H1 (cell line): Measurements from ENCODE around the gene HES1. TPM values are rescaled to one million over a fixed set of nuclear protein-coding genes. Genes with fewer than 3 reads are reported as not detected.

Source experiments
- CTCF ChIA-PET: fragments of 300-600 bp; sonication (Branson Sonifier 250); formaldehyde crosslinking; loops from one replicate; lab custom pipeline; 2021; ENCODE audit not compliant: partially characterized antibody; lab: Charles Lee
- POLR2A ChIA-PET: fragments of 300-600 bp; sonication (Branson Sonifier 250); formaldehyde crosslinking; loops from one replicate; lab custom pipeline; 2021; ENCODE audit warnings: inconsistent platforms; ENCODE audit not compliant: partially characterized antibody; lab: Charles Lee
- DNase-seq, 2 experiments: peaks; one replicate each; pipeline versions ENCODE4 v3.0.0 to v3.0.0-alpha.2; 2010 to 2022; ENCODE audit warnings: low spot score in 2 of 2, low read depth in 1 of 2, mixed read lengths in 1 of 2
- FAIRE-seq: peaks from 2 replicates; lab custom pipeline; 2011; peaks lifted over from hg19 to GRCh38; lab: Jason Lieb, UNC
- H2AFZ ChIP-seq: 2 replicates; pipeline ENCODE4 v1.8.1; 2012; ENCODE audit warnings: low read length, inconsistent platforms
- H2AK5ac ChIP-seq: 2 replicates; pipeline ENCODE4 v1.6.1; 2013; ENCODE audit warnings: low read depth, low read length
- H2BK120ac ChIP-seq: replicated peaks from 2 replicates; pipeline ENCODE3; 2013; ENCODE audit warnings: low read depth, low read length, inconsistent platforms
- H2BK12ac ChIP-seq: 2 replicates; pipeline ENCODE4 v1.6.1; 2013; ENCODE audit warnings: low read depth, low read length
- H2BK15ac ChIP-seq: 2 replicates; pipeline ENCODE4 v1.6.1; 2013; ENCODE audit warnings: low read length
- H2BK20ac ChIP-seq: 2 replicates; pipeline ENCODE4 v1.6.1; 2013; ENCODE audit warnings: low read length
- H2BK5ac ChIP-seq: 2 replicates; pipeline ENCODE4 v1.6.1; 2013; ENCODE audit warnings: low read depth, low read length
- H3K14ac ChIP-seq: 2 replicates; pipeline ENCODE4 v1.6.1; 2013; ENCODE audit warnings: inconsistent platforms; ENCODE audit not compliant: insufficient read length
- H3K18ac ChIP-seq: 2 replicates; pipeline ENCODE4 v1.6.1; 2013; ENCODE audit warnings: low read length; ENCODE audit errors: extremely low read depth
- H3K23ac ChIP-seq: 2 replicates; pipeline ENCODE4 v1.6.1; 2013; ENCODE audit warnings: inconsistent platforms; ENCODE audit not compliant: insufficient read length
- H3K23me2 ChIP-seq: 2 replicates; pipeline ENCODE4 v1.6.1; 2013; ENCODE audit warnings: low read depth, low read length
- H3K27ac ChIP-seq: 2 replicates; pipeline ENCODE4 v1.6.1; 2011; ENCODE audit warnings: low read depth, low read length, inconsistent platforms
- H3K27me3 ChIP-seq, 4 experiments: replicated peaks in 1 of 4; 1 replicate in 1 of 4; 2 replicates in 3 of 4; pipeline versions ENCODE4 v1.6.1 to v1.8.1; 2011 to 2013; ENCODE audit warnings: low read length in 3 of 4, mild to moderate bottlenecking in 3 of 4, inconsistent platforms in 2 of 4, mixed read lengths in 2 of 4, moderate library complexity in 1 of 4; ENCODE audit not compliant: control insufficient read depth in 3 of 4, insufficient read depth in 3 of 4; ENCODE audit errors: extremely low read depth in 1 of 4
- H3K36me3 ChIP-seq, 4 experiments: 2 replicates each; pipeline versions ENCODE4 v1.6.1 to v1.8.1; 2011 to 2013; ENCODE audit warnings: mild to moderate bottlenecking in 4 of 4, low read length in 3 of 4, moderate library complexity in 2 of 4, control low read depth in 1 of 4, inconsistent platforms in 1 of 4; ENCODE audit not compliant: insufficient read depth in 4 of 4, control insufficient read depth in 2 of 4
- H3K4ac ChIP-seq: replicated peaks from 2 replicates; pipeline ENCODE3; 2013; ENCODE audit warnings: low read length, low read depth, mixed read lengths, inconsistent platforms; ENCODE audit not compliant: insufficient read length
- H3K4me1 ChIP-seq, 4 experiments: replicated peaks in 1 of 4; 1 replicate in 1 of 4; 2 replicates in 3 of 4; pipeline versions ENCODE4 v1.6.1 to v1.8.1; 2011 to 2013; ENCODE audit warnings: low read length in 3 of 4, inconsistent platforms in 2 of 4, mixed read lengths in 1 of 4; ENCODE audit not compliant: insufficient read depth in 4 of 4, control insufficient read depth in 3 of 4
- H3K4me2 ChIP-seq, 2 experiments: 2 replicates each; pipeline versions ENCODE4 v1.6.1 to v1.8.1; 2011 to 2013; ENCODE audit warnings: low read depth in 2 of 2, low read length in 2 of 2, control low read depth in 1 of 2, inconsistent platforms in 1 of 2, mild to moderate bottlenecking in 1 of 2; ENCODE audit not compliant: insufficient read depth in 1 of 2
- H3K4me3 ChIP-seq, 4 experiments: fragments of 200-600, 300-600 bp in 1 of 4; sonication (generic), shearing (Covaris generic), sonication (Bioruptor Twin) in 1 of 4; 2 replicates each; pipeline versions ENCODE4 v1.5.1 to v1.8.1; 2011 to 2016; ENCODE audit warnings: low read length in 4 of 4, low read depth in 3 of 4, control low read depth in 2 of 4, inconsistent platforms in 2 of 4, mild to moderate bottlenecking in 2 of 4, mixed read lengths in 1 of 4, moderate library complexity in 1 of 4; ENCODE audit not compliant: insufficient read depth in 2 of 4; ENCODE audit errors: extremely low read depth in 1 of 4
- H3K56ac ChIP-seq: replicated peaks from 2 replicates; pipeline ENCODE3; 2013; ENCODE audit warnings: low read depth, mild to moderate bottlenecking, mixed read lengths, low read length, inconsistent platforms; ENCODE audit not compliant: insufficient read length
- H3K79me1 ChIP-seq: 2 replicates; pipeline ENCODE4 v1.6.1; 2013; ENCODE audit warnings: low read depth, low read length, control low read depth
- H3K79me2 ChIP-seq, 2 experiments: 2 replicates each; pipeline versions ENCODE4 v1.6.1 to v1.8.1; 2012 to 2013; ENCODE audit warnings: low read length in 2 of 2, mild to moderate bottlenecking in 2 of 2, inconsistent platforms in 1 of 2; ENCODE audit not compliant: insufficient read depth in 2 of 2, control insufficient read depth in 1 of 2
- H3K9ac ChIP-seq, 4 experiments: replicated peaks in 1 of 4; 1 replicate in 1 of 4; 2 replicates in 3 of 4; pipeline versions ENCODE4 v1.6.1 to v1.8.1; 2011 to 2013; ENCODE audit warnings: low read depth in 3 of 4, low read length in 3 of 4, control low read depth in 2 of 4, mild to moderate bottlenecking in 2 of 4, moderate library complexity in 2 of 4, inconsistent platforms in 1 of 4; ENCODE audit errors: extremely low read depth in 1 of 4
- H3K9me3 ChIP-seq, 2 experiments: 2 replicates each; pipeline versions ENCODE4 v1.6.1 to v1.8.1; 2012 to 2013; ENCODE audit warnings: mild to moderate bottlenecking in 2 of 2, moderate library complexity in 2 of 2, control low read depth in 1 of 2, inconsistent platforms in 1 of 2, low read depth in 1 of 2, low read length in 1 of 2, mixed read lengths in 1 of 2; ENCODE audit not compliant: insufficient read depth in 2 of 2
- H4K20me1 ChIP-seq, 2 experiments: replicated peaks in 1 of 2; 2 replicates each; pipeline versions ENCODE3 to v1.8.1; 2011 to 2013; ENCODE audit warnings: inconsistent platforms in 2 of 2, low read length in 2 of 2, mild to moderate bottlenecking in 1 of 2; ENCODE audit not compliant: insufficient read depth in 2 of 2, control insufficient read depth in 1 of 2
- H4K5ac ChIP-seq: 2 replicates; pipeline ENCODE4 v1.6.1; 2013; ENCODE audit warnings: low read length, low read depth, mixed read lengths, inconsistent platforms; ENCODE audit not compliant: insufficient read length
- H4K8ac ChIP-seq: 2 replicates; pipeline ENCODE4 v1.8.0; 2013; ENCODE audit warnings: mild to moderate bottlenecking, moderate library complexity, low read length, inconsistent platforms; ENCODE audit not compliant: insufficient read depth; ENCODE audit errors: extremely low read depth
- H4K91ac ChIP-seq: replicated peaks from 2 replicates; pipeline ENCODE3; 2013; ENCODE audit warnings: low read length, mixed read lengths, inconsistent platforms; ENCODE audit not compliant: insufficient read length
- CHD2 ChIP-seq: IDR thresholded peaks from 2 replicates; pipeline ENCODE4 v1.6.1; 2012; ENCODE audit warnings: low read length, improper control_type of control experiment
- CTBP2 ChIP-seq: IDR thresholded peaks from 2 replicates; pipeline ENCODE4 v1.7.0; 2011; ENCODE audit warnings: borderline replicate concordance, mild to moderate bottlenecking, moderate library complexity, mixed read lengths, low read length; ENCODE audit not compliant: insufficient read depth, insufficient read length
- GABPA ChIP-seq: IDR thresholded peaks from 2 replicates; pipeline ENCODE4 v1.6.1; 2011; ENCODE audit warnings: mild to moderate bottlenecking, low read length, moderate library complexity, borderline replicate concordance; ENCODE audit not compliant: insufficient read depth
- GTF2F1 ChIP-seq: IDR thresholded peaks from 2 replicates; pipeline ENCODE4 v1.6.1; 2012; ENCODE audit warnings: low read depth, low read length, improper control_type of control experiment, borderline replicate concordance
- RNF2 ChIP-seq: fragments of 200-900, 300-1000 bp; sonication (generic); IDR thresholded peaks from 2 replicates; pipeline ENCODE4 v1.7.1; 2016; ENCODE audit warnings: borderline replicate concordance, low read depth, mild to moderate bottlenecking, antibody characterized with exemption, low read length; ENCODE audit not compliant: poor library complexity, severe bottlenecking; ENCODE audit errors: missing control alignments
- SUZ12 ChIP-seq: fragments of 200-600 bp; sonication (generic); IDR thresholded peaks from 2 replicates; pipeline ENCODE4 v1.6.1; 2012; ENCODE audit warnings: mild to moderate bottlenecking, inconsistent platforms, low read length, moderate library complexity, mixed read lengths
- USF2 ChIP-seq: IDR thresholded peaks from 2 replicates; pipeline ENCODE4 v1.6.1; 2011; ENCODE audit warnings: low read length, improper control_type of control experiment
- YY1 ChIP-seq: IDR thresholded peaks from 2 replicates; pipeline ENCODE4 v1.6.1; 2011; ENCODE audit warnings: low read depth, mild to moderate bottlenecking, low read length
- WGBS, 2 experiments: shearing (Covaris generic) in 1 of 2; methylation state at CpG; one replicate each; pipeline versions ENCODE4 v1.1.6 to v1.1.7; 2013 to 2015; ENCODE audit warnings: low lambda C conversion rate in 2 of 2, mixed read lengths in 2 of 2, inconsistent platforms in 1 of 2, low coverage in 1 of 2, missing lambda C conversion rate in 1 of 2; ENCODE audit not compliant: insufficient replicate concordance in 2 of 2, insufficient coverage in 1 of 2, insufficient read length in 1 of 2; ENCODE audit errors: extremely low coverage in 1 of 2, missing lambda C conversion rate in 1 of 2; 5-methylcytosine and 5-hydroxymethylcytosine counted together
- polyA plus RNA-seq, 7 experiments: library from polyadenylated mRNA; depleted of rRNA in 3 of 7; stranded (reverse) in 5 of 7; unstranded in 2 of 7; fragments of >200 nt in 5 of 7; fragments of 200-250 nt in 2 of 7; gene quantifications; 1 replicate in 5 of 7; 2 replicates in 1 of 7; 4 replicates in 1 of 7; pipeline versions ENCODE4 v1.2.1 to v1.2.3, GENCODE V29; 2011 to 2013; ENCODE audit warnings: missing spikeins in 2 of 7, mixed read lengths in 2 of 7
- total RNA-seq: library from RNA; stranded (reverse); fragmentation: NEBNext Ultra II Directional; extraction: Animal tissue kit (Norgen Biotek cat#: 25700); gene quantifications from 2 replicates; pipeline ENCODE4 v1.2.1, GENCODE V29; 2021
- TF ChIP-seq, protein P1 (sequence below): IDR thresholded peaks from 2 replicates; pipeline ENCODE4 v1.6.1; 2012; ENCODE audit warnings: inconsistent platforms

HES1 gene
- total and polyA plus RNA-seq, 2 of the 8 experiments (the other 6 are each of a cell fraction or from before 2014, with no cell fraction given) = 7.9 to 12.9 TPM

- H3K14ac ChIP-seq = no peak overlapping the region
- no peak overlapping the region for H3K4ac ChIP-seq
- no peaks in the 10 kb centered on the region for H3K9me3 ChIP-seq
- FAIRE-seq = no peak
- no peaks in the 10 kb centered on the region for H3K23me2 ChIP-seq
- H4K8ac ChIP-seq = no peak overlapping the region
- H3K27ac ChIP-seq = no peak overlapping the region
- H2BK5ac ChIP-seq = no peak overlapping the region
- peak overlapping the region; percentile 90; the same call in 1 of the 2 replicates for H2AFZ ChIP-seq
- CTCF ChIA-PET = interaction anchor here (0.7 to 1.9 kb wide), 3 partner anchors 8 to 18 kb away, joined by 3 to 7 read pairs (median 3); no protein-coding TSS in a partner anchor
- H3K4me1 ChIP-seq = peaks cover 0 to 12% (median 0%) of the 10 kb centered on the region in 4 experiments; a peak in 4 of 7 replicates
- H3K36me3 ChIP-seq = no peaks in the 10 kb centered on the region
- H3K56ac ChIP-seq = no peak overlapping the region
- H3K23ac ChIP-seq = no peak overlapping the region
- H4K20me1 ChIP-seq = no peaks in the 10 kb centered on the region
- no peak overlapping the region for H3K4me2 ChIP-seq
- DNase-seq = no peak
- H2BK120ac ChIP-seq = no peak overlapping the region
- no peaks in the 10 kb centered on the region; a peak in 1 of 7 replicates for H3K27me3 ChIP-seq
- no peak overlapping the region for H3K18ac ChIP-seq
- no peaks in the 10 kb centered on the region for H3K79me1 ChIP-seq
- no peak overlapping the region for H3K4me3 ChIP-seq
- no peak overlapping the region for H4K91ac ChIP-seq
- TF ChIP-seq CHD2 (no peak), YY1 (no peak), USF2 (no peak), GABPA (no peak), SUZ12 (no peak), GTF2F1 (no peak), CTBP2 (no peak), RNF2 (no peak)
- TF ChIP-seq, protein P1, sequence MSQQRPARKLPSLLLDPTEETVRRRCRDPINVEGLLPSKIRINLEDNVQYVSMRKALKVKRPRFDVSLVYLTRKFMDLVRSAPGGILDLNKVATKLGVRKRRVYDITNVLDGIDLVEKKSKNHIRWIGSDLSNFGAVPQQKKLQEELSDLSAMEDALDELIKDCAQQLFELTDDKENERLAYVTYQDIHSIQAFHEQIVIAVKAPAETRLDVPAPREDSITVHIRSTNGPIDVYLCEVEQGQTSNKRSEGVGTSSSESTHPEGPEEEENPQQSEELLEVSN = no peak
- no peak overlapping the region for H4K5ac ChIP-seq
- no peak overlapping the region for H2BK20ac ChIP-seq
- H2BK12ac ChIP-seq = no peak overlapping the region
- POLR2A ChIA-PET = interaction anchor here (1.4 kb wide), 1 partner anchor 36 kb away, joined by 3 read pairs; no protein-coding TSS in a partner anchor
- H2AK5ac ChIP-seq = no peak overlapping the region
- H3K79me2 ChIP-seq = no peaks in the 10 kb centered on the region
- no peak overlapping the region for H2BK15ac ChIP-seq
- H3K9ac ChIP-seq = no peak overlapping the region
- 69% methylated on average over 4 of the region's 4 CpGs; no CpG with 5 or more reads in 1 of the 2 experiments for WGBS, 2 experiments
These were observed 37.1 kb upstream of the HES1 start for GRCh38 chr3:194098843-194099183.
